IPS-NIHi7 (cell line): ENCODE measurements around the gene APLF.
"Not testable (repeated sequence)": the region's sequence is repeated elsewhere in the genome, so short reads cannot be mapped to it uniquely, and the experiment has no call there.

ENCODE experiments used
- DNase-seq: peaks from one replicate; pipeline ENCODE4 v3.0.0; 2012; ENCODE audit warnings: mixed read lengths; ENCODE audit errors: extremely low spot score

APLF gene

GRCh38 chr2:68574202-68574791 is 106.9 kb downstream of the APLF start:
- DNase-seq: no peak

GRCh38 chr2:68577183-68577582 is 109.8 kb downstream of the APLF start:
- DNase-seq: no peak

GRCh38 chr2:68579689-68580088 is 112.3 kb downstream of the APLF start:
- DNase-seq: no peak

- no peak for DNase-seq
These were observed 121.2 kb downstream of the APLF start for GRCh38 chr2:68588589-68588988.

- no peak for DNase-seq
These were observed 122.6 kb downstream of the APLF start for GRCh38 chr2:68589963-68590362.

GRCh38 chr2:68590702-68591101 is 123.3 kb downstream of the APLF start:
- no peak for DNase-seq

- no peak for DNase-seq
These were observed 123.8 kb downstream of the APLF start for GRCh38 chr2:68591225-68591624.

GRCh38 chr2:68594041-68594440 is 126.7 kb downstream of the APLF start:
- no peak for DNase-seq

- peak; percentile 65 for DNase-seq
These were observed 127.5 kb downstream of the APLF start for GRCh38 chr2:68594674-68595492.

- not testable (repeated sequence) for DNase-seq
These were observed 128.1 kb downstream of the APLF start for GRCh38 chr2:68595493-68595785.

GRCh38 chr2:68600495-68600894 is 133.1 kb downstream of the APLF start:
- DNase-seq: not testable (repeated sequence)

GRCh38 chr2:68603059-68603458 is 135.7 kb downstream of the APLF start:
- DNase-seq: no peak

- DNase-seq: no peak
These were observed 136.7 kb downstream of the APLF start for GRCh38 chr2:68604077-68604476.

- no peak for DNase-seq
These were observed 138.6 kb downstream of the APLF start for GRCh38 chr2:68605939-68606338.

GRCh38 chr2:68606759-68607158 is 139.4 kb downstream of the APLF start:
- DNase-seq: no peak

GRCh38 chr2:68607837-68608236 is 140.5 kb downstream of the APLF start:
- no peak for DNase-seq

GRCh38 chr2:68612765-68613519 is 145.6 kb downstream of the APLF start:
- DNase-seq: no peak

- DNase-seq: no peak
These were observed 153.4 kb downstream of the APLF start for GRCh38 chr2:68620772-68621171.

GRCh38 chr2:68623820-68624219 is 156.4 kb downstream of the APLF start:
- no peak for DNase-seq

- no peak for DNase-seq
These were observed 160.2 kb downstream of the APLF start for GRCh38 chr2:68627615-68628014.
